K562 (cell line): ENCODE data around the gene MRPL30. TPM values are rescaled to one million over a fixed set of nuclear protein-coding genes. Genes with fewer than 3 reads are reported as not detected.
A peak's percentile ranks its signal among the peaks of the same experiment; 100 is the strongest.

Experiments
- CBFB ChIP-seq: sonication (generic); formaldehyde crosslinking; IDR thresholded peaks from 2 replicates; pipeline ENCODE4 v1.4.0; 2020; ENCODE audit warnings: mild to moderate bottlenecking, missing genetic modification reagents
- CREM ChIP-seq: IDR thresholded peaks from 2 replicates; pipeline ENCODE4 v1.6.1; 2014; ENCODE audit warnings: antibody characterized with exemption, low read depth
- FOXO4 ChIP-seq: fragments of 450-650 bp; formaldehyde crosslinking; IDR thresholded peaks from 2 replicates; pipeline ENCODE4 v1.4.0; 2020; ENCODE audit warnings: mild to moderate bottlenecking, moderate library complexity
- PCBP1 ChIP-seq: fragments of 200-400 bp; formaldehyde crosslinking; IDR thresholded peaks from 2 replicates; pipeline ENCODE4 v1.6.1; 2018; ENCODE audit warnings: mild to moderate bottlenecking, low read depth, low read length; ENCODE audit not compliant: poor library complexity, severe bottlenecking
- PHF8 ChIP-seq: fragments of 200-600 bp; sonication (generic); IDR thresholded peaks from 2 replicates; pipeline ENCODE4 v1.6.1; 2012; ENCODE audit warnings: mixed run types, mild to moderate bottlenecking, inconsistent platforms, low read length, moderate library complexity, borderline replicate concordance
- PRMT5 ChIP-seq: sonication (generic); formaldehyde crosslinking; IDR thresholded peaks from 2 replicates; pipeline ENCODE4 v1.5.0; 2020; ENCODE audit warnings: missing genetic modification reagents
- RBM14 ChIP-seq: fragments of 200-400 bp; formaldehyde crosslinking; IDR thresholded peaks from 2 replicates; pipeline ENCODE4 v1.6.1; 2018; ENCODE audit warnings: low read depth, mild to moderate bottlenecking, low read length, moderate library complexity, borderline replicate concordance; ENCODE audit not compliant: insufficient read depth
- SRF ChIP-seq, 2 experiments: fragments of 250-450, 450-650 bp in 1 of 2; sonication (Bioruptor Pico) in 1 of 2; sonication (generic) in 1 of 2; formaldehyde crosslinking; IDR thresholded peaks; 2 replicates each; pipeline versions ENCODE4 v1.5.0 to v1.5.1; 2020 to 2022; ENCODE audit warnings: mild to moderate bottlenecking in 1 of 2, missing genetic modification reagents in 1 of 2
- ZBTB34 ChIP-seq: fragments of 250-450 bp; sonication (Bioruptor Pico); IDR thresholded peaks from 2 replicates; pipeline ENCODE4 v1.8.0; 2021; ENCODE audit warnings: mild to moderate bottlenecking, moderate library complexity
- ZNF318 ChIP-seq, 2 experiments: fragments of 450-650 bp; IDR thresholded peaks; 2 replicates each; pipeline ENCODE4 v1.6.1; 2016; ENCODE audit warnings: mild to moderate bottlenecking in 2 of 2, borderline replicate concordance in 1 of 2, low read depth in 1 of 2, moderate library complexity in 1 of 2
- ZNF589 ChIP-seq: fragments of 200-800 bp; sonication (Bioruptor generic); IDR thresholded peaks from 2 replicates; pipeline ENCODE4 v1.6.1; 2016; ENCODE audit warnings: low read depth, missing genetic modification characterization, missing compliant biosample characterization
- ZNF717 ChIP-seq: fragments of 250-450 bp; sonication (Bioruptor Pico); IDR thresholded peaks from 2 replicates; pipeline ENCODE4 v1.5.0; 2021
- polyA plus RNA-seq, 8 experiments: library from polyadenylated mRNA; depleted of rRNA in 4 of 8; stranded (reverse) in 5 of 8; unstranded in 3 of 8; fragments of >200 nt; fragmentation: Nextera tagmentation in 2 of 8; fragmentation: Illumina TruSeq in 1 of 8; extraction: Ambion mirVana in 2 of 8; extraction: Trizol in 1 of 8; gene quantifications; 2 replicates each; pipeline versions ENCODE4 v1.2.1 to v1.2.3, GENCODE V29; 2011 to 2014; ENCODE audit warnings: inconsistent platforms in 1 of 8, missing spikeins in 1 of 8
- total RNA-seq, 7 experiments: library from RNA; depleted of rRNA in 6 of 7; stranded (reverse); fragments of >200 nt in 6 of 7; fragmentation: Illumina TruSeq in 2 of 7; extraction: Trizol in 2 of 7; gene quantifications; 2 replicates each; pipeline versions ENCODE4 v1.2.1 to v1.2.3, GENCODE V29; 2011 to 2021; ENCODE audit warnings: low replicate concordance in 1 of 7

Gene MRPL30
- total and polyA plus RNA-seq, 9 of the 15 experiments (the other 6 are each of a cell fraction or from before 2014, with no cell fraction given), result 63.3 to 130 (median 87.0) TPM

- no peak for TF ChIP-seq ZBTB34 (CRISPR knock-in tag)
- TF ChIP-seq PRMT5 (CRISPR knock-in tag), result no peak
- no peak for TF ChIP-seq ZNF318 (IDR thresholded peaks at IDR 0.05; ENCODE audit: borderline replicate concordance in 1 of 2, low read depth in 1 of 2)
- 0 out of 4 replicates have a peak, but pooled peaks of 1 of the 2 experiments have one; percentile 15 for TF ChIP-seq SRF (CRISPR knock-in tag; IDR thresholded peaks at IDR 0.05)
- TF ChIP-seq RBM14, result no peak
- peak; percentile 92 for TF ChIP-seq CREM
- peak; percentile 95 for TF ChIP-seq PHF8
- TF ChIP-seq FOXO4, result no peak
- TF ChIP-seq ZNF589 (CRISPR knock-in tag), result no peak
- TF ChIP-seq PCBP1, result peak; percentile 2
- TF ChIP-seq CBFB (CRISPR knock-in tag), result no peak
- no peak for TF ChIP-seq ZNF717 (CRISPR knock-in tag)
These were observed 26.1 kb upstream of the MRPL30 start, which contains the start of the genes LIPT1 and TSGA10 (continued) for GRCh38 chr2:99154643-99155536.
